Caco-2 (cell line): ENCODE results near the gene TMEM260. TPM values are rescaled to one million over a fixed set of nuclear protein-coding genes. Genes with fewer than 3 reads are reported as not detected.
"Not testable (repeated sequence)": the region's sequence is repeated elsewhere in the genome, so short reads cannot be mapped to it uniquely, and the experiment has no call there.

Source experiments
- BruUV-seq: library from RNA; stranded (reverse); fragments of 400-500 nt; replicated peaks from 2 replicates; lab custom pipeline; 2021; lab: Mats Ljungman, UMichigan
- CTCF ChIA-PET: fragments of 300-600 bp; sonication (Branson Sonifier 250); formaldehyde crosslinking; loops from one replicate; lab custom pipeline; 2022; ENCODE audit warnings: antibody characterized with exemption; lab: Charles Lee
- POLR2A ChIA-PET: fragments of 300-600 bp; sonication (Branson Sonifier 250); formaldehyde crosslinking; loops from one replicate; lab custom pipeline; 2022; ENCODE audit warnings: antibody characterized with exemption; lab: Charles Lee
- DNase-seq, 2 experiments: peaks; one replicate each; pipeline versions ENCODE4 v3.0.0 to v3.0.0-alpha.2; 2020 to 2022
- H3K27me3 ChIP-seq: replicated peaks from 2 replicates; pipeline ENCODE4 v1.6.0; 2011; ENCODE audit warnings: low read length; ENCODE audit not compliant: control insufficient read depth, insufficient read depth
- H3K36me3 ChIP-seq: 2 replicates; pipeline ENCODE4 v1.5.1; 2011; ENCODE audit warnings: low read length; ENCODE audit not compliant: control insufficient read depth, insufficient read depth
- H3K4me1 ChIP-seq: fragments of 250-450 bp; sonication (Bioruptor Pico); 2 replicates; pipeline ENCODE4 v1.5.1; 2020; ENCODE audit warnings: mild to moderate bottlenecking
- H3K4me3 ChIP-seq: 2 replicates; pipeline ENCODE4 v1.5.1; 2011; ENCODE audit warnings: low read depth, mild to moderate bottlenecking, control low read depth, low read length
- H3K9me3 ChIP-seq: fragments of 250-450 bp; sonication (Bioruptor Pico); 2 replicates; pipeline ENCODE4 v1.5.1; 2020; ENCODE audit warnings: mild to moderate bottlenecking, moderate library complexity
- H3K27ac Mint-ChIP-seq: one replicate; pipeline ENCODE4 v1.8.0; 2022; ENCODE audit warnings: mixed read lengths; ENCODE audit not compliant: unreplicated experiment
- H3K27me3 Mint-ChIP-seq: one replicate; pipeline ENCODE4 v1.8.0; 2022; ENCODE audit warnings: mixed read lengths; ENCODE audit not compliant: insufficient read depth, unreplicated experiment
- H3K36me3 Mint-ChIP-seq: one replicate; pipeline ENCODE4 v1.8.0; 2022; ENCODE audit warnings: mild to moderate bottlenecking, mixed read lengths; ENCODE audit not compliant: insufficient read depth, unreplicated experiment
- H3K4me1 Mint-ChIP-seq: one replicate; pipeline ENCODE4 v1.8.0; 2022; ENCODE audit warnings: low read depth, mixed read lengths; ENCODE audit not compliant: unreplicated experiment
- H3K4me3 Mint-ChIP-seq: one replicate; pipeline ENCODE4 v1.8.0; 2022; ENCODE audit warnings: mild to moderate bottlenecking, moderate library complexity, mixed read lengths; ENCODE audit not compliant: unreplicated experiment
- H3K9me3 Mint-ChIP-seq: one replicate; pipeline ENCODE4 v1.8.0; 2022; ENCODE audit warnings: mixed read lengths; ENCODE audit not compliant: unreplicated experiment
- intact Hi-C: fragments of 100-400 bp; cut with micrococcal nuclease; formaldehyde crosslinking; loops from one replicate; pipeline ENCODE4 v1.10.0; 2022; ENCODE audit not compliant: unreplicated experiment
- total RNA-seq: library from RNA; stranded (reverse); gene quantifications from 2 replicates; pipeline ENCODE4 v1.2.3, GENCODE V29; 2022
- TF ChIP-seq, protein P1 (sequence below), 2 experiments: fragments of 200-600 bp in 1 of 2; IDR thresholded peaks; 1 replicate in 1 of 2; 2 replicates in 1 of 2; pipeline versions ENCODE4 v1.5.1 to v1.8.0; 2011 to 2022; ENCODE audit warnings: antibody characterized with exemption in 1 of 2, control low read depth in 1 of 2, inconsistent platforms in 1 of 2, low read depth in 1 of 2, low read length in 1 of 2, mild to moderate bottlenecking in 1 of 2, moderate library complexity in 1 of 2; ENCODE audit not compliant: insufficient read depth in 1 of 2, severe bottlenecking in 1 of 2, unreplicated experiment in 1 of 2

Gene TMEM260
- total RNA-seq, 1 experiment from 2014 or later, result 32.3 TPM

DNA sequence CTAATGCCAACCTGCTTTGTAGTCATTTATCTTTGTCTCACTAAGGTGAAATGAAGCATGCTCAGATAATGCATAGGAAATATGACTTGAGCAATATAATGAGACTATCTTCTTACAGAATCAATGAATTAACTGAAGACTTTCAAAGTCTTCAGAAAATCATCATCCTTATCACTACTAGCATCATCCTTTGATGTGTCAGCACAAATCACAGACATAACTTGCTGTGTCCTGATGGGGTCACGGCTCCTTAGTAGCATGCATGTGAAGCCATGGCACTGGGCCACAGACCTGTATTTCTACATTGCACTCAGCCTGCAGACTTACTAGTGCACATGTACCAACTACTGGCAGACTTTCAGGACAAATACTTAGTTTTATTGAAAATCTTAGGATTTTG is 18.9 kb downstream of the TMEM260 start:
- CTCF ChIA-PET, result no interaction called here
- Mint-ChIP-seq H3K4me1 (no peaks in the 10 kb centered on the region), H3K36me3 (peaks cover 12% of the 10 kb centered on the region), H3K27me3 (no peaks in the 10 kb centered on the region), H3K4me3 (no peak overlapping the region), H3K9me3 (no peaks in the 10 kb centered on the region), H3K27ac (no peak overlapping the region)
- BruUV-seq, result no TSS peak
- 0 out of 2 replicates have a peak, but pooled peaks cover 2% of the 10 kb centered on the region for H3K36me3 ChIP-seq
- no peak for DNase-seq
- no peaks in the 10 kb centered on the region for H3K9me3 ChIP-seq
- POLR2A ChIA-PET, result no interaction called here
- no peaks in the 10 kb centered on the region for H3K27me3 ChIP-seq
- intact Hi-C loops, result no loop called here
- no peak overlapping the region for H3K4me3 ChIP-seq
- TF ChIP-seq, protein P1, sequence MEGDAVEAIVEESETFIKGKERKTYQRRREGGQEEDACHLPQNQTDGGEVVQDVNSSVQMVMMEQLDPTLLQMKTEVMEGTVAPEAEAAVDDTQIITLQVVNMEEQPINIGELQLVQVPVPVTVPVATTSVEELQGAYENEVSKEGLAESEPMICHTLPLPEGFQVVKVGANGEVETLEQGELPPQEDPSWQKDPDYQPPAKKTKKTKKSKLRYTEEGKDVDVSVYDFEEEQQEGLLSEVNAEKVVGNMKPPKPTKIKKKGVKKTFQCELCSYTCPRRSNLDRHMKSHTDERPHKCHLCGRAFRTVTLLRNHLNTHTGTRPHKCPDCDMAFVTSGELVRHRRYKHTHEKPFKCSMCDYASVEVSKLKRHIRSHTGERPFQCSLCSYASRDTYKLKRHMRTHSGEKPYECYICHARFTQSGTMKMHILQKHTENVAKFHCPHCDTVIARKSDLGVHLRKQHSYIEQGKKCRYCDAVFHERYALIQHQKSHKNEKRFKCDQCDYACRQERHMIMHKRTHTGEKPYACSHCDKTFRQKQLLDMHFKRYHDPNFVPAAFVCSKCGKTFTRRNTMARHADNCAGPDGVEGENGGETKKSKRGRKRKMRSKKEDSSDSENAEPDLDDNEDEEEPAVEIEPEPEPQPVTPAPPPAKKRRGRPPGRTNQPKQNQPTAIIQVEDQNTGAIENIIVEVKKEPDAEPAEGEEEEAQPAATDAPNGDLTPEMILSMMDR (IDR thresholded peaks at IDR 0.05; ENCODE audit: insufficient read depth in 1 of 2, low read depth in 1 of 2, low read length in 1 of 2, severe bottlenecking in 1 of 2, unreplicated experiment in 1 of 2), result no peak
- no peaks in the 10 kb centered on the region for H3K4me1 ChIP-seq

DNA sequence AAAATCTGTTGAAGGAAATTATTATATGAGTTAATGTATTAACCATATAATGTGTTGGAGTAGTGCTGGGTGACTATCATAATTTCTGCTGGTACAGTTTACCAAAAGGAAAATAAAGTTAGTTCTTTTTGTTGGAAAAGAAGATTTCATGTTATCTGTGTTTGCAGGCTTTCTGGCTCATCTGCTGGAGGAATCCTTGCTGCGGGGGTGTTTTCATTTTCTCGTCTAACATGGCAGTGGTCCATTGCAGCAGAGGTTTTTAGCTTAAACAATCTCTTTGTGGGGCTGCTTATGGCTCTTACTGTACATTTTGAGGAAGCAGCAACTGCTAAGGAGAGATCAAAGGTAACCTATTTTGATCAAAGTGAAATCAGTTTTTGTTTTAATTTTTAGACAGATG is 24.1 kb downstream of the TMEM260 start:
- Mint-ChIP-seq H3K9me3 (no peaks in the 10 kb centered on the region), H3K27ac (no peak overlapping the region), H3K27me3 (no peaks in the 10 kb centered on the region), H3K4me3 (no peak overlapping the region), H3K36me3 (peaks cover 6% of the 10 kb centered on the region), H3K4me1 (no peaks in the 10 kb centered on the region)
- BruUV-seq, result no TSS peak
- Histone ChIP-seq H3K4me1 (no peaks in the 10 kb centered on the region), H3K9me3 (no peaks in the 10 kb centered on the region), H3K4me3 (no peak overlapping the region), H3K36me3 (no peaks in the 10 kb centered on the region), H3K27me3 (no peaks in the 10 kb centered on the region)
- TF ChIP-seq, protein P1 (IDR thresholded peaks at IDR 0.05; ENCODE audit: insufficient read depth in 1 of 2, low read depth in 1 of 2, low read length in 1 of 2, severe bottlenecking in 1 of 2, unreplicated experiment in 1 of 2), result no peak
- intact Hi-C loops, result no loop called here
- ChIA-PET CTCF (no interaction called here), POLR2A (no interaction called here)
- no peak for DNase-seq

DNA sequence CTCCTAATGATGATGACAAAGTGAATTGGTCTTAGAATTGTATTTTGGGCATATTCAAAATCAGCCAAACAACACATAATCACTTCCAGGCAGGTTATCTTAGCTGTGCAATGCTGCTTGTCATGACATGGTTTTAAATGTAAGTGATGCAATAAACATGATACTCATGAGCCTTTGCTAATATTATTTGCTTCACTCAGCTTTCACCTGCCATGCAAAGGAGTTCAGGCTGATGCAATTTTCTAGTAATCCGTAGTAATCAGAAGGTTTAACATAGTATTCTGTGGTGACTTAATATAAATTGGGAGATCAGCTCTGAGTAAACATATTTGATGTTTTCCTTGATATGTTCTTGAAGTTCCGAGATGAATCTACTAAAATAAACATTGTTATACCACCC is 29.1 kb downstream of the TMEM260 start:
- ChIA-PET POLR2A (no interaction called here), CTCF (no interaction called here)
- Mint-ChIP-seq H3K4me3 (no peak overlapping the region), H3K4me1 (peaks cover 6% of the 10 kb centered on the region), H3K27me3 (no peaks in the 10 kb centered on the region), H3K9me3 (no peaks in the 10 kb centered on the region), H3K27ac (no peak overlapping the region), H3K36me3 (peaks cover 19% of the 10 kb centered on the region)
- TF ChIP-seq, protein P1 (IDR thresholded peaks at IDR 0.05; ENCODE audit: insufficient read depth in 1 of 2, low read depth in 1 of 2, low read length in 1 of 2, severe bottlenecking in 1 of 2, unreplicated experiment in 1 of 2), result no peak
- no TSS peak for BruUV-seq
- peak in 1 of 2 experiments; percentile 10 for DNase-seq
- Histone ChIP-seq H3K27me3 (no peaks in the 10 kb centered on the region), H3K36me3 (no peaks in the 10 kb centered on the region), H3K4me3 (no peak overlapping the region), H3K4me1 (no peaks in the 10 kb centered on the region), H3K9me3 (no peaks in the 10 kb centered on the region)
- intact Hi-C loops, result no loop called here

DNA sequence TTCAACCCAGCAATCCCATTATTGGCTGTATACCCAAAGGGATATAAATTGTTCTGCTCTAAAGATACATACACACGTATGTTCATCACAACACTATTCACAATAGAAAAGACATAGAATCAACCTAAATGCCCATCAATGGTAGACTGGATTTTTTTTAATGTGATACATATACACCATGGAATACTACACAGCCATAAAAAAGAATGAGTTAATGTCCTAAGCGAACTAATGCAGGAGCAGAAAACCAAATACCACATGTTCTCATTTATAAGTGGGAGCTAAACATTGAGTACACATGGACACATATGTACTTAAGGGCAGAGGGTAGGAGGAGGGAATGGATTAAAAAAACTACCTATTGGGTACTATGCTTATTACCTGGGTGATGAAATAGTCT is 32.1 kb downstream of the TMEM260 start:
- H3K9me3 Mint-ChIP-seq, H3K4me3 ChIP-seq, H3K9me3 ChIP-seq, H3K4me1 Mint-ChIP-seq, H3K27me3 ChIP-seq, H3K27me3 Mint-ChIP-seq, intact Hi-C loops, CTCF ChIA-PET, H3K36me3 ChIP-seq, H3K4me1 ChIP-seq, DNase-seq, H3K4me3 Mint-ChIP-seq, POLR2A ChIA-PET, BruUV-seq, H3K27ac Mint-ChIP-seq: not testable (repeated sequence)
- peaks cover 30% of the 10 kb centered on the region for H3K36me3 Mint-ChIP-seq
